Anterior cingulate cortex (tissue), 58 donors: ENCODE data around the gene KIAA1217.
A peak's percentile ranks its signal among the peaks of the same experiment; 100 is the strongest.

Experiments
- DNase-seq, 58 donors: peaks; one replicate each; lab custom pipeline; 2025; lab: John Stamatoyannopoulos, UW

Gene KIAA1217

DNA sequence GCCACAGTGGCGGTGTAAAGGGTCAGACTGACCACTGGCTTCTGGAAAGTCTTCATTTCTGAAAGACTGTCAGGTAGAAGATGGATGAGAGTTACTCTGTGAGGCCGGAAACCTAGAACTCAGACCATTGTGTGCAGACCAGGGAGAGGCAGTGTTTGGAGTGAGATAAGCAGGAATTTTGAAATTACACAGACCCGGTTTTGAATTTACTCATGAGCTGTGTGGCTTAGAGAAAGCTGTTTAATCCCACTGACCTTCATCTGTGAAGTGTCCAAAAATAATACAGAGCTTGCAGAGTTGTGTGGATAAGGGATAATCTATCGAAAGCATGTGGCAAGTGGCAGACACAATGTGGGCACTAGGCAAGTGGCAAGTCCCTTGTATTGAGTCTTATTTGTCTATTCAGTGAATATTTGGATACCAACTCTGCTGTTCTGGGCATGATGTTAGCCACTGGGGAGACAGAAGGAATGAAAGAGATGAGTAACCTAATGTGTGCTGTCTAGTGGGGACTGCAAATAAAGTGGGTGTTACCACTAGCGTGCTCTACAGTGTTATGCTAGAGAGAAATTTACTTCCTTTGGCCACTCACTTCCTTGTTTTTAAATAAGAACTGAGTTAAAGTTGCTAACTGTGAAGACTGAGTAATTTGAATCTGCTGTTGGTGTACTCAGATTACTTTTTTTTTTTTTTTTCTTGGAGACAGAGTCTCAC is 69.4 kb downstream of the KIAA1217 start:
- DNase-seq = no peak

DNA sequence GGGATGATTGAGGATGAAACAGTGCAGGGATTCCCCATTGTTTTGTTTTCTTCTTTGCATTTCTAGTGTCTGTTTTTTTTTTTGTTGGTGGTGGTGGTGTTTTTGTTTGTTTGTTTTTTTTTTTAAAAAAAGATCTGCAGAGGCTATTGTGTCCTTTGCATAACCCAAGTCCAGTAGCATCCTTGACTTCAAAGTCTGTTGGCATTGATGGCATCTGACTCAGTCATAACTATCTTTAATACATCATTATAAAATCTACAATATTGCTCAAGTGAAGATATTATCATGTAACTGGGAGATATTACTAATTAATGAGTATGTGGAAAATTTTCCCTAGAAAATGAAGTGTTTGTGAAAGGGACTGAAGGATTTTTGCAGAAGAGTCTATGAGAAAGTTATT is 70.2 kb downstream of the KIAA1217 start:
- DNase-seq = no peak

DNA sequence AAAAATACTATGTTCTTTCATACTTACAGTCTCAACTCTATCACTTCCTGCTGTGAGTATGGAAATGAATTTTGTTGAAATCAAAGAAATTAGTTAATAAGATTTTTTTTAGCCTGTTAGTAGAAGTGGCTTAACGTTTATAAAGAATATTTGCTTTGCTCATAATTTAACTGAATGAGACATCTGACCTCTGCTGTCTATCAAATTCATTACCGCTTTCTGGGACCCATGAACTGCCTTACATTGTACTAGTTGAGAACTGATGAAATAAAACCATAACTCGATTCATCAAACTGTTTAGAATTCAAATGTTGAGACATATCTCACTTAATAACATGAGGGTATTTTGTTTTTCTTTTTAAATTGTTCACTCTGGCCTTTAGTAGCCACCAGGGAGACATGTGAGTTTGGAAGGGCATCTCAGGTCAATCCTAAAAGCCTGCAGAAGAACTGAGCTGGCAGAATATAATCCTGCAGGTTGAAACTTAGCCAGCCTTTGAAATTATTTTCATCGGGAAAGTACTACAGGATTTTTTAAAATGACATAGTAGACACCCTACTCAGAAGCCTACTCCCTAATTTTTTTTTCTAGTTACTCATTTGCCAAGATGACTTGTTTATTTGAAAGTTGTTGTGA is 78.7 kb downstream of the KIAA1217 start:
- no peak for DNase-seq

DNA sequence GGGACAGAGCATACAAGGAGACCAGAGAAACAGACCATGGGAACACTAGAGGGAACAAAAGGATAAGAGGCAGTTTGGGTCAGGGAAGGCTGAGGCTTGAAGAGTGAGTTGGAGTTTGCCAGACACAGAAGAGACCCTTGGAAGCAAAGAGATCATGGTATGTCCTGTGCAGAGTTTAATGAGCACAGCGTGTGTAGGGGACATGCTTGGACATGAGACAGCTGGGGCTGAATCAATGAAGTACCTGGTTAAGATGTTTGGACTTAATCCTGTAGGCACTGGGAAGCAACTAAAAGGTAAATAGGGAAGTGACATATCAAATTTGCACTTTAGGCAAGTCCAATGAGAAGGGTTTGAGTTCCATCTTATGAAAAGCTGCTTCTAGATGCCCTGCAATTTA is 79.6 kb downstream of the KIAA1217 start:
- DNase-seq = no peak

DNA sequence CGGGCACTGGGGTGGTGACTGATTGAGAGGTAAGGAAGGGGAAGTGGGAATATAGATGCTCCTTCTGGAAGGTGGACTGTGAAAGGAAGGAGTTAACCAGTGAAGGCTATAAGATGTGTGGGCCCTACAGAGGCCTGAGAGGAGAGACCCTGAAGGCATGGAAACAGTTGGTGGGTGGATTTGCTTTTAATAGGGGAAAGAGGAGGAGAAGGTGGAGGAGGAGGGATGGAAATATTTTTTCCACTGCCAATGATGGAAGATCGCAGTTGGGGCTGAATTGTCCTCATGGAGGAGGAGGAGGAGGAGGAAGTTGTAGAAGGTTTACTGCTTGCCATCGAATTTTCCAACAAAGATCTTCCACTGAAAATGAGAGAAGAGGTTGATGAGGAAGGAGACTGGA is 80.3 kb downstream of the KIAA1217 start:
- no peak for DNase-seq

DNA sequence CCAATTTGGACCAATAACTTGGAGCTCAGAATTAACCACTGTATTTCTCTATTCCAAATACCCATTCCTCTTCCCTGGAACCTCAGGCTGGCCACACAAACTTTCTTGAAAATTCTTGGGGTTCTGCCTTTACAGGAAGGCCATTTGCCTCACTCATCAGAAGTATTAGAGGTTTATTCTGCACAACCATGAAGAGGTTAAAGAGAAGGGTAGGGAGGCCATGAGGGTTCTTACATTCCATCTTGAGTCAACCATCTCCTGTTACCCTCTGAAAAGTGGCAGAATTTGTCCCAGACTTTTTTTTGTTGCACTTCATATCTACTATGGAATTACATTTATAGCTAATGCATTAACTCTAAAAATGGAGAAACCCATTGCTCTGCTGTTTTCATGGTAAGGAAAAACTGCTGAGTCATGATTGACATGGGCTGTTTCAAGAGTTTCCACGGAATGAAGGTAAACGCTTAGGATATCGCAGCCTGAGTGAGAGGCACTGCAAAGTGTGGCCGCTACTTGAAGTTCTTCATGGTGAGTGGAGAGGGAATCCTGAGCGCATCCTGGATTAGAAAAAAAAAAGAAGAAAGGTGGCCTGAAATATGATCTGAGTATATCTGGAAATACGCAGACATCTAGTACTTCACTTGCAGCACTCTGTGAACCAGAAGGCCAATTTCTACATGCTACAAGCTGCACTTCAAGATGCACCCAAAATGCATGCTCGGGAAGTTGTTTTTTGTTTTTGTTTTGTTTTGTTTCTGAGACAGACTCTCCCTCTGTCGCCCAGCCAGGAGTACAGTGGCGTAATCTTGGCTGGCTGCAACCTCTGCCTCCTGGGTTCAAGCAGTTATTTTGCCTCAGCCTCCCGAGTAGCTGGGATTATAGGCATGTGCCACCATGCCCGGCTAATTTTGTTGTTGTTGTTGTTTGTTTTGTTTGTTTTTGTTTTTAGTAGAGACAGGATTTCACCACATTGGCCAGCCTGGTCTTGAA is 83.7 kb downstream of the KIAA1217 start:
- no peak for DNase-seq

DNA sequence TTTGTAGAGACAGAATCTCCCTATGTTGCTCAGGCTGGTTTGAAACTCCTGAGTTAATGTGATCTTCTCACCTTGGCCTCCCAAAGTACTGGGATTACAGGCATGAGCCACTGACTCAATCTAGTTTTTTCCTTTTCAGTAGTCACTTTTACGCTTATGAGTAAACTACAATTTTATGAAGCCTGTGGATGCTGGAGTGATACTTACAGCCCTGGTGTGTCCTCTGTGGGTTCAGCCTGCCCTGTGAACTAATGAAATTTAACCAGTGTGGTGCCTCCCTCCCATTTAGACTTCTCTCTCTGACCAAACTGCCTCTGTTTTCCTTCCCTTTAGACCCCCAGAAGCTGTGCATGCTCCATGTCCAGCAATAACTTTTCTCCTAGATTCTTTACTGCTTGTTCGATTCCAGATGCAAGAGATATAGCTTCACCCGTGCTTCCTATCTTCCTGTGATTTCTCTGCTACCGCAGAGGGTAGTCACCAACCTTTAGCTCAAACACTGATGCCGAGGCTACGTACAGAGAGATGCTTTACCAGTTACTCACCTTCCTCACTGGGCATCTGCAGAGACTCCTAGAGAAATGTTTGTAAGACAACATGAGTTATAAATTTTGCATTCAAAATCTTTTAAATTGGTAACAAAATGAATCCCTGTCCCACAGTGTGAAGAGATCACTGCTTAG is 90.8 kb downstream of the KIAA1217 start:
- DNase-seq = no peak

DNA sequence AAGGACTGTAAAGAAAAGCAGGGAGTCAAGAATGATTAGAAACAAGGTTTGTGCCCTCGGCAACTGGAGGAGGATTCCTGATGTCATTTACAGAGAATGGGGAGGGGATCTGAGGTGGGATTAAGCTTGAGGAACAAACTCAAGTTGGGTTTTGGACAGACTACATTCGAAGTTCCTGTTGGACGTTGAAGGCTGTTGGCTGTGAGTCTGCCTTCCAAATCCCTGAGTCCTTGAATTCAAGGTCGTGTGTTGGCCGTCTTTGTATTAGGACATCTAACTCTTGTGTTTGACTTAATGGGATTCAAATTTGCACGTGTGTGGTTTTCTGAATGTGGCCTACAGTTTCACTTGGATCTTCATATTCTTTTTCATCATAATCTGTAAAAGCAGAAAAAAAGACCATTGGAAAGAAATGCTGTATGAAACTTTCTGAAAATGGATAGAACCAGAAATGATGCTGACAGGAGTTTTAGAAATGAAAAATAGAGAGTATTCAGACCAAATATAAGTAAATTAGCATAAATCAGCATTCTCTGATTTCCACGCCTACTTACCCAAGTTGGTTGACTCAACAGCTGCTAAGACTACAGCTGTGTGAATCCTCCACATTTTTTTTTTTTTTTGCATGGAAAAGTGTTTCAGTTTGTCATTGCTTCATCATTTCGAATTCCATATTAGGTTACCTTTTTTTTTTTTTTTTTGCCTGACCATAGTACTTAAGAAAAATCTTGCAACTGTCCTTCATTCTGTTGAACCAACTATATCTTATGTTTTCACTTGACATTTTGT is 94.8 kb downstream of the KIAA1217 start:
- DNase-seq = no peak

DNA sequence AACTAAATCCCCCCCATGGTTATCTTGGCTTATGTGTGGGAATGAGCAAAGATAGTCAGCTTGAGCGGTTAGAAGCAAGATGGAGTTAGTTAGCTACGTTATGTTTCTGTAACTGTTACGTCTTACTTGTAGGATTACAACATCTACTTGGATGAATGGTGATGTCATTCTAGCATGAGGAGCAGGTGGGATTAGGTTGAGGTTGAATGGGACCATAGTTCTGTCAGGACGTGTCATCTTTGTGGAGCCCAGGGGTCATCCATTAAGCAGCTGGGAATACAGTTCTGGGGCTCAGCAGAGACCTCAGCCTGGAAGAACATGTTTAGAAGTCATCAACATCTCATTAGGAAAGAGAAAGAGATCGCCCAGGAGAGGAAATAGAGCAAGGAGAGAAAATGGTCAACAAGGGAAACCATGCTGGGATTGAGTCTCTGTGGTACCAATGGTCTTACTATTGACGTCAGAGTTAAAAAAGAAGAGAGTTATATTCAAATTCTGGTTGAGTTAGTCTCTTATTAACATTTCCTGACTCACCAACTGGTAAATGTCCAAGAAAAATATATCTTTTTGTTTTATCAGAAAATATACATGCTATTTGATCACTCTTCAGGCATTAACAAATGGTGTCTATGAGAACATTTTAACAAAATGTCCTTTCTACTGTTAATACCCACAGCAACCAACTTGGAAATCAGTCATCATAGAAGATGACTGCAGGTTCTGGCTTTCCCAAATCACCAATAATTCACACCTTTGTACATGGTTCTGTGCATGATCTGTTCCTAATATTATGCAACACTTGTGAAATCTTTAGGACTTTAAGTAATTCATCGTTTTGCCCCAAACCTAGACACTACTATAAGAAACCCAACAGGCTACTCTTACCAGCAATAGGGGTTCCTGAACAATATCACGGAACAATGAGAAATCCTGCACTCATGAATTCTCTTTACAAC is 96.9 kb downstream of the KIAA1217 start:
- no peak for DNase-seq

DNA sequence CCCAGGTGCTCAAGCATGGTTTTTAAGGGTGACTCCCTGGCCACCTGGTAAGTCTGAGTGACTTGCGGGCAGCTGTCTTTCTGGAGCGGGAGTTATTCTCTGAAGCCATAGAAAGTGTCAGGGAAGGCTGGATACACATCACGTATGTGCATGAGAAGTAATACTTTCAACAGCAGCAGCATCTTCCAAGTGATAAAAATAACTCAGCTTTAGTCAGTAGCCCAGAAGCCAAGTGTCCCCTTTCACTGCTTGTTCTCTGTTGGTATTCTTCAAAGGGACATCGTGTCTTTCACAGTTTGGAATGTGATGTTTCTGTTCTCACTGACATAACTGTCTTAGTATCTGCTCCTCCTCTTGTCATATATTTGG is 97.6 kb downstream of the KIAA1217 start:
- peak in 3 of 58 donors; percentile 1 to 35 (median 8) for DNase-seq

DNA sequence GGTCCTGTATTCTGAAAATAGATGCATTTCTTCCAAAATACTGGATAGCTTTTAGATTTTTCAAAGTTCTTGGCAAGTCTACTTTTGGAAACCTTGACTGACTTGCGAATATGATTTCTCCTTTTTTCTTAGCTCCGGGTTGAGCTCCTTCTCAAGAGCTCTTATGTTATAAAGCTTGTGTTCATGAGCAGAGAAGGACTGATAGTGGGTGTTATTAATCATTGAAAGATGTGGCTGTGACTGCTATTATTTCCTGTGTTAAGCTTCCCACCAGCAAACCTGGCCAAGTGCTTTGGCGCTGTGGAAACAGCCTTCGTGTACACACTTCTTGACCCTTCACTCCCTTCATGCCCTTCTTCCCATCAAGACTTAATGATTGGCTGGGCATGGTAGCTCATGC is 98.2 kb downstream of the KIAA1217 start:
- no peak for DNase-seq

DNA sequence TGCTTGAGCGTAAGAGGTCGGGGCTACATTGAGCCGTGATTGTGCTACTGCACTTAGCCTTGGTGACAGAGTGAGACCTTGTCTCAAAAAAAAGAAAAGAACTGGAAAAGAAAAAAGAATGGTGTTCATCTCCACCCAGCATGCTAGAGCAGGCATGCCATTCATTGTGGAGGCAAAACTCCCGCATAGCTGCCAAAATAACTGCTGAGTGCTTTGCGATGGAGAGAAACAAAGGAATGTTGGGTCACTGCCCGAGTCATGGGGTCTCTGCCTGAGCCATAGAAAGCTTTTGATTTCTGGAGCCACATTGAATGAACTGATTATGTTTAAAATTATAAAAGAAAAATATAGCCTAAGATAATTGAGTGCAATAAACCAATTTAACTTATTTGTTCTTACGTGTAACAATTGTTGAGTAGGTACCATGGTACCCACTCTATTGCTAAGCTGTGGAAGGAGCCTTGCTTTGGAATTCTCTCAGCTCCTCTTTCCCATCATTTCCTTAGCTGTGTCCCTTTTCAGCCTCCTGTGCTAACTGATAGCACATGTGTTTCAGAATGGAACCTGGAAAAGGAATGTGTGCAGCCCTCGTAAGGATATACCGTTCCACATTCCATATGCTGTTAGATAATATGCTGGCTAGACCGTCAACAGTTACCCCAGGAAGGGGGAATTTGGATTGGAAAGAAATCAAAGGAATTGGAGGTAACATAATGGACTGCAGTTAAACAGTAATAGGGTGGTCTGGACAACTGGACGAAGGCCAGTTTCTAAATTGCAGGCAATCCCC is 99.0 kb downstream of the KIAA1217 start:
- peak in 3 of 58 donors; percentile 3 to 35 (median 3) for DNase-seq

DNA sequence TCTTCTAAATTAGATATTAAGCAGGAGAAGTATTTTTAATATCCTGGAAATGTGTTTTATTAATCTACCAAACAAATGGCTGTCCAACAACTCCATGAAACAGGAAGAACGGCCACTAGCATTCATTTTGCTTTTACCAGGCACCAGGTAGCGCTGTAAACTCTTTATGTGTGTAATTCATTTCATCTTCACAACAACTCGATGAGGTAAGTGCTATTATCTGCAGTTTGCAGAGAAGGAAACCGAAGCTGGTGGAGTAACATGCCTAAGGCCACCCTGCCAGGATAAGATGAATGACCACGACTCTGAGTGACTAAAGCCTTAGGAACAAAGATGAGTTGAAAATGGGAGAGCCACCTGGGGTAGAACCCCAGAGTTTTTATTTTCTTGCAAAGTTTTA is 101.2 kb downstream of the KIAA1217 start:
- no peak for DNase-seq

DNA sequence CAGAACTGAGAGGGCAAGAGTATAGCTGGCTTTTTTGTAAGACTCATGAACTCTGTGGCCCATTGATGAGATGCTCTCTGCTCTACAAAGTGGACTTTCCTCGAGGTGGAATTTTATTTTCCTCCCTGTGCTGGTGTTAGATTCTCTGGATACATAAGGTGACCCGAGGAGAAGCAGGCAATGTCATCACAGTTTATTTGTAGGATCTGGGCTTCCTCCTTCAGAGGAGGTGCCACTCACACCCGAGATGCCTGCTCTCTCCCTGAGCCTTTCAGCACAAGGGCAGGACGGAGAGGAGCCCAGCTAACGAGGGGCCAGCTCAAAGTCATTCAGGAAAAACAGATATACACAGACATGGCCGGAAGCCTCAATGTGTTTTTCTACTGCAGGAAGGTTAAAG is 103.0 kb downstream of the KIAA1217 start:
- DNase-seq = no peak

DNA sequence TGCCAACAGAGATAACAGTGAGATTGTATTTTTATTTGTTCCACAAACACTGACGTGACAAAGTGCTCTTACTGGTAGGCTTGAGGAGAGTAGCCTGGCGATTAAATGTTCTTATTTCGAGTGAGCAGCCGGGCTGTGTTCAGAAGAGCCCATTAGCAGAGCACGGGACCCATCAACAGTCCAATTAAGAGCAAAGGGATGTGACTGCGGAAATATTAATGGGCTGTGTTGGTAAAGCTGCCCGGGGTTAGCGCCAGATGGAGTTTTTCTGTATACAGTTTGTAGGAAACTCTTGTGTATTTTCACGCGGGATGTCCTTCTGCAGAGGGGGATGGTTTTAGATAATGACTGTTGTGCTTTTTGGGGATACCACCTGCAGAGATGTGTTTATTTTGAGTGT is 104.3 kb downstream of the KIAA1217 start:
- DNase-seq = no peak

DNA sequence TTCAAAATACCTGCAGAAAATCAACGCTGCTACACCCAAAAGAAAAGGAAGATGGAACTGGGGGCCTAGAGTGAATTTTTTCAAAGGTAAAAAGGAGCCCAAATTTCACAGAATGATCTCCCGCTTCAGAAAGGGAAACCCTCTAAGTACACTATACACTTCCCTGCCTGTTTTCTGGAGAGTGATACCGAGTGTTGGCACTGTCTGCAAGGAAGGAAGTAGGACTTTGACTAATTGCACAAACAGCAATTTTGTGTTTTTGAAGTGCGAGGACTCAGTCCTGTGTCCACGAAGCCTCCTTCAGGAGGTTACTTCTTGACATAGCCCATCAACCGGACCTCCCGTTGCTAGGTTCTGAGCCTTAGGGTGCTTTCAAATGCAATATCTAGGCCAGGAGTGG is 106.3 kb downstream of the KIAA1217 start:
- DNase-seq = no peak

DNA sequence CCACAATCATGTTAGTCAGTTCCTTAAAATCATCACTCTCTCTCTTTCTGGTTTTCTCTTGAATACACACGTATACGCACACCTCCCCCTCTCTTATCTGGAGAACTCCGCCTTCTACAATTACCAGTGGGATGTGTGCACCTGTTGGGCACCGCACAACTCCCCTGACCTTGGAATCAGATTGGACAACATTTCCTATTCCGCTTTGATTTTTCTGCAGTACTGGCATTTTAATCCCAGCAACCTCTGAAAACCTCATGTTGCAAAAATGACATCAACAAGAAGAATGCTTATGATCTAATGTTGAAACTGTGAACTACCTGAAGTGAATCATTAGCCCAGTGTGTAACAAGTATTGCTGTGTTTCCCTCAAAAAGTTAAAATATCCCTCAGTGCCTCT is 109.6 kb downstream of the KIAA1217 start:
- DNase-seq = no peak

DNA sequence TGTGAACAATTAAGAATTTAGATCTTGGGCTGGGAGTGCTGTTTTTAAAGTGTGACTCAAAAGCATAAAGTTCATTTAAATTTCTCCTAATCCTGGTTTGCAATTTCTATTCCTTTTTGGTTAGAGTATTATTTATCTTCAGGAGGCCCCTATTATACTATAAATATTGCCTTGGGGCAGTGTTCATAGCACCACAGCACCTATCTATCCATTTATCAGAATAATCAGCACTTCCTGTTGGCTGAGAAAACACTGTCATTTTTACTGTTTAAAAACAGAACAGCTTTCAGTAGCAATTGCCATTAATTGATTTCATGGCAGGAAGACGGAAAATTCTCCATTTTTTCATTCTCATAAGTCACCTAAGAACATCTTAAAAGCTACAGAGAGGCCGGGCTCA is 111.4 kb downstream of the KIAA1217 start:
- DNase-seq = no peak
